Activated T-helper 1 cell treated with anti-CD3 and anti-CD28 coated beads, Interleukin-12 subunit alpha, Interleukin-12 subunit beta, Interleukin-2, Interleukin-4 antibody, amounts not matched to agents 30 ng/mL and 10 ng/mL and 1 ng/mL, durations not matched to agents 14 hours and 24 hours and 36 hours (primary cell): Measurements from ENCODE around the gene PSMC4. TPM values are rescaled to one million over a fixed set of nuclear protein-coding genes. Genes with fewer than 3 reads are reported as not detected.

ENCODE experiments used
- DNase-seq: peaks from one replicate; pipeline ENCODE4 v3.0.0; 2021; ENCODE audit warnings: low spot score
- H3K27ac Mint-ChIP-seq: one replicate; pipeline ENCODE4 v1.8.0; 2021; ENCODE audit warnings: mild to moderate bottlenecking, mixed read lengths
- H3K27me3 Mint-ChIP-seq: one replicate; pipeline ENCODE4 v1.8.0; 2022; ENCODE audit warnings: mild to moderate bottlenecking, moderate library complexity, mixed read lengths; ENCODE audit not compliant: insufficient read depth
- H3K36me3 Mint-ChIP-seq: one replicate; pipeline ENCODE4 v1.8.0; 2021; ENCODE audit warnings: low read depth, mixed read lengths
- H3K4me1 Mint-ChIP-seq: one replicate; pipeline ENCODE4 v1.8.0; 2021; ENCODE audit warnings: low read depth, mixed read lengths
- H3K4me3 Mint-ChIP-seq: one replicate; pipeline ENCODE4 v1.8.0; 2021; ENCODE audit warnings: mild to moderate bottlenecking, moderate library complexity, mixed read lengths
- H3K9me3 Mint-ChIP-seq: one replicate; pipeline ENCODE4 v1.8.0; 2021; ENCODE audit warnings: mixed read lengths
- intact Hi-C: fragments of 100-400 bp; cut with micrococcal nuclease; formaldehyde crosslinking; loops from one replicate; pipeline ENCODE4 v1.15.1; 2024
- total RNA-seq: library from RNA; stranded (reverse); gene quantifications from 2 replicates; pipeline ENCODE4 v1.2.3, GENCODE V29; 2022

Gene PSMC4
- total RNA-seq, 1 donor from 2014 or later = 189 TPM

DNA sequence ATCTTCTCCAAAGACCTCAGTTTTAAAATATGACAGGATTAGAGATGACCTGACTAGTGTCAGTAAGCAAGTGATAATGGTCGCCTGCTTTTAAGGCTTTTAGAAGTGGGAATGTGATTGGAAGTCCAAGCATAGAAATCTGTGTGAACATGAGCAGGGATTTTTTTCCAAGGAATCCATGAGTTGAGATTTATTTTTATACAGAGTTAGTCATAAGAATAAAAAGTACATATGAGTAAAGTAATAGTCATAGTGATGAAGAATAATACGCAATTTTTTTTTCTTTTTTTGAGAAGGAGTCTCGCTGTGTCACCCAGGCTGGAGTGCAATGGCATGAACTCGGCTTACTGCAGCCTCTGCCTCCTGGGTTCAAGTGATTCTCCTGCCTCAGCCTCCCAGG lies 27.5 kb downstream of the PSMC4 start:
- no peaks in the 10 kb centered on the region for H3K27me3 Mint-ChIP-seq
- H3K36me3 Mint-ChIP-seq = peaks cover 17% of the 10 kb centered on the region
- H3K27ac Mint-ChIP-seq = peak overlapping the region; percentile 29
- H3K4me3 Mint-ChIP-seq = peak overlapping the region; percentile 99
- peaks cover 30% of the 10 kb centered on the region for H3K4me1 Mint-ChIP-seq
- DNase-seq = no peak
- intact Hi-C loops = loop anchor here (1.0 kb wide), 1 partner anchor 58 kb away; the partner anchor contains the start of gene ZNF780B
- peaks cover 12% of the 10 kb centered on the region for H3K9me3 Mint-ChIP-seq

DNA sequence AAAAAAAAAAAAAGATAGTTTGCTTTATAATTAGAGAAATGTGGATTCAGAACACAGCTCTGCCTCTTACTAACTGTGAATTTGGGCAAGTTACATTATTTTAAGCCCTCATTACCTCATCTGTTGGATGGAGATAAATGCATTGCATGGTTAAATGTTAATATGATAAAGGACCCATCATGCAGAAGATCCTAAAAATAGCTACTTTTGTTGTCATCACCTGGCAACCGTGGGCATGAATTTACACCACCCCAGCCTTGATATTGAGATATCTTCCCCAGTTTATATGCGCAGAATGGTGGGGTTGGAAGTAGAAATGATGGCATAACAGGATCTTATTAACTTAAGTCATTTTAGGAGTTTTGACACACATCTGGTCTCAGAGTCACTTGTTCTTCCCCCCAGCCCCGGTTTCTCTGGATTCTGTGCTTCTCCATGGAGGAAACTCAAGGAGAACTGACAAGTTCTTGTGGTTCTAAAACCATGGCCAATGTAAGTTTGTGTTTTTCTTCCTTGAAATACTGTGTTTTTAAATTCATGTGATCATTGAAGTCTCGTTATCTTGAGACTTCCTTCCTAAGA lies 34.8 kb downstream of the PSMC4 start:
- intact Hi-C loops = no loop called here
- DNase-seq = no peak
- H3K4me1 Mint-ChIP-seq = peaks cover 11% of the 10 kb centered on the region
- peaks cover 19% of the 10 kb centered on the region for H3K9me3 Mint-ChIP-seq
- no peaks in the 10 kb centered on the region for H3K27me3 Mint-ChIP-seq
- no peak overlapping the region for H3K27ac Mint-ChIP-seq
- no peak overlapping the region for H3K4me3 Mint-ChIP-seq
- peaks cover 41% of the 10 kb centered on the region for H3K36me3 Mint-ChIP-seq

DNA sequence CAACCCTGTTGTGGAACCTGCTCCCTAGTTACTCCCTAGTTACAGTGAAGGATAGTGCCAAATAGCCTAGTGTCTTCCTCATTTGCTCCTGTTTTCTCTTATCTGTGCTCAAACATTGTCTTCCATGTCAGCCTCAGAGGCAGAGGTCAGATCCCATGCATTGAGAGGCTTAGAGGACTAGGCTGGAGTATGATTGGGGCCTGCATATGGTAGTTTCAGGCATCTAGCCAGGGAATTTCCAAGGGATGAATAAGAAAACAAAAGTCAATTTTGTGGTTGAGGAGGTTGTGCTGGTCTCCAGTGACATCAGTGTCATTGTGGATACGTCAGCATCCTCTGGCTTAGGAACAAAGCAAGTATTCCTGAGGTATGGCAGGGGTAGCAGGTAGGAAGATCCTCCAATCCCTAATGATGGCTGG lies 35.3 kb downstream of the PSMC4 start:
- Mint-ChIP-seq H3K27me3 (no peaks in the 10 kb centered on the region), H3K36me3 (peaks cover 42% of the 10 kb centered on the region), H3K4me1 (peaks cover 11% of the 10 kb centered on the region), H3K4me3 (no peak overlapping the region), H3K9me3 (peaks cover 21% of the 10 kb centered on the region), H3K27ac (no peak overlapping the region)
- intact Hi-C loops = no loop called here
- no peak for DNase-seq

DNA sequence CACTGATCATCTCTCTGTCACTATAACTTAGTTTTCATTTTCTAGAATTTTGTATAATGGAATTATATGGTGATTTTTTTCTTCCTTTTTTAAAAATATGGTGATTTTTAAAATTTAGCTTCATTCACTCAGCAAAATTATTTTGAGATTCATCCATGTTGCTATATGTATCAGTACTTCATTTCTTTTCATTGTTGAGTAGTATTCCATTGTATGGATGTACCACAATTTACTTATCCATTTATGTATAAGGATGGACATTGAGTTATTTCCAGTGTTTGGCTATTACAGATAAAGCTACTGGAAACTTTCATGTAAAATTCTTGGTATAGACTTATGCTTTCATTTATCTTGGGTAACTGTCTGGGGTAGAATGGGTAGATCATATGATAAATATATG lies 38.7 kb downstream of the PSMC4 start:
- H3K4me1 Mint-ChIP-seq = peaks cover 11% of the 10 kb centered on the region
- peaks cover 54% of the 10 kb centered on the region for H3K9me3 Mint-ChIP-seq
- no peak overlapping the region for H3K4me3 Mint-ChIP-seq
- no peak overlapping the region for H3K27ac Mint-ChIP-seq
- H3K36me3 Mint-ChIP-seq = peaks cover 69% of the 10 kb centered on the region
- no peaks in the 10 kb centered on the region for H3K27me3 Mint-ChIP-seq
- intact Hi-C loops = no loop called here
- no peak for DNase-seq

DNA sequence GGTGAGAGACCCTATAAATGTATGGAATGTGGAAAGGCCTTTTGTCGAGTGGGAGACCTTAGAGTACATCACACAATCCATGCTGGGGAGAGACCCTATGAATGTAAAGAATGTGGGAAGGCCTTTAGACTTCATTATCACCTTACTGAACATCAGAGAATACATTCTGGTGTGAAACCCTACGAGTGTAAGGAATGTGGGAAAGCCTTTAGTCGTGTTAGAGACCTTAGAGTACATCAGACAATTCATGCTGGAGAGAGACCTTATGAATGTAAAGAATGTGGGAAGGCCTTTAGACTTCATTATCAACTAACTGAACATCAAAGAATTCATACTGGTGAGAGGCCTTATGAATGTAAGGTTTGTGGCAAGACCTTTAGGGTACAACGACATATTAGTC lies 43.0 kb downstream of the PSMC4 start:
- Mint-ChIP-seq H3K4me1 (no peaks in the 10 kb centered on the region), H3K9me3 (peaks cover 72% of the 10 kb centered on the region), H3K36me3 (peaks cover 44% of the 10 kb centered on the region), H3K4me3 (no peak overlapping the region), H3K27ac (no peak overlapping the region), H3K27me3 (no peaks in the 10 kb centered on the region)
- DNase-seq = no peak
- intact Hi-C loops = no loop called here

DNA sequence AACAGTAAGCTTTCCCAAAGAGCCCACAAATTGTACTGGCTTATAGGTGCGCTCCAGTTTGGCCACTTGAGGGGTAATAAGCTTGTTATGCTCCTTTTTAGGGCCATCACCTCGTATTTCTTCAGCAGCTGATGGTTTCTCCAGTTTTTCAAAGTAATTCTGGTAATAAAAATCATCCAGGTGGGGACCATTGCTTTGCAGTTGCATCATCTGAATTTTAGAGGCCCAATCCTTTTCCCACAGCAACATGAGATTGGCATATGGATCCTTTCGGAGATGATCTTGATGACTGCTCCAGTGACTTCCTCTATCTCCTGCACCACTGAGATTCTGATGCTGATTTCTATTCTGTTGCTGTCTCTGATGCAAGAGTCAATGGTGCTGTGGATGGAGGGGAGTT lies 53.0 kb downstream of the PSMC4 start:
- H3K9me3 Mint-ChIP-seq = peaks cover 86% of the 10 kb centered on the region
- no peak overlapping the region for H3K27ac Mint-ChIP-seq
- intact Hi-C loops = no loop called here

DNA sequence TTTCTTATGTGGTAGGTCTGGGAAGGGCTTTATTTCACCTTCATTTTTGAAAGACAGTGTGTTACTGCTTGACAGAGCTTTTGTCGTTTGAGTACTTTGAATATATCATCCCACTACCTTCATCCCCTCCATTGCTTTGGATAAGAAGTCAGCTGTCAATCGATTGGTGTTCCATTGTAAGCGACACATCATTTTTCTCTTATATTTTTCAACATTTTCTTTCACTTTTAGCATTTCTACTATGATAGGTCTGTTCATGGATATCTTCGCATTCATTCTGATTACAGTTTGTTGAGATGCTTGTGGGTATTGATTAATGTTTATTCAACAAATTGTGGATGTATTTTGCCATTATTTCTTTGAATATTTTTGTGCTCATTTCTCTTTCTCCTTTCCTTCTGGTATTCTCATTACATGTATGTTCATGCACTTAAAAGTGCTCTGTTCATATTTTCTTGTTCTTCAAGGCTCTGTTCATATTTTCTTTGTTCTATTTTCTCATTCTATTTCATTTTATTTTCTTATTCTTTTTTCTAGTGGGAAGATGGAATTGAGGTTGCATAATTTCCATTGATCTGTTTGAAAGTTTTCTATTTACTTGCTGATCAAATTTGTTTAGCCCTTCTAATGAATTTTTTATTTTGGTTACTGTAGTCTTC lies 55.1 kb downstream of the PSMC4 start:
- peaks cover 15% of the 10 kb centered on the region for H3K36me3 Mint-ChIP-seq

More for the DNA sequence above, 53.0 kb downstream of the PSMC4 start:
- Mint-ChIP-seq H3K36me3 (peaks cover 9% of the 10 kb centered on the region), H3K4me3 (no peak overlapping the region), H3K4me1 (no peaks in the 10 kb centered on the region), H3K27me3 (no peaks in the 10 kb centered on the region)
- DNase-seq = no peak

DNA sequence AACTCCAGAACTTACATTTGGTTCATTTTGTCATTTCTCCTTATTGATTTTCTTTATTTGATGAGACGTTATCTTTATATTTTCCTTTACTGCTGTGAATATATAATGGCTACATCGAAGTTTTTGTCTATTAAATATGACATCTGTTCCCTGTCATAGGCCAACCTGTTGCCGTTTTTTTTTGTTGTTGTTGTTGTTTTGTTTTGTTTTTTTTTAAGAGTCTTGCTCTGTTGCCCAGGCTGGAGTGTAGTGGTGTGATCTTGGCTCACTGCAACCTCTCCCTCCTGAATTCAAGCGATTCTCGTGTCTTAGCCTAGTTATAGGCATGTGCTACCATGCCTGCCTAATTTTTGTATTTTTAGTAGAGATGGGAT lies 55.6 kb downstream of the PSMC4 start:
- intact Hi-C loops = no loop called here
- no peak for DNase-seq
- Mint-ChIP-seq H3K36me3 (peaks cover 15% of the 10 kb centered on the region), H3K27me3 (no peaks in the 10 kb centered on the region), H3K9me3 (peaks cover 81% of the 10 kb centered on the region), H3K4me1 (no peaks in the 10 kb centered on the region), H3K27ac (no peak overlapping the region), H3K4me3 (no peak overlapping the region)

More for the DNA sequence above, 55.1 kb downstream of the PSMC4 start:
- DNase-seq = no peak
- H3K27ac Mint-ChIP-seq = no peak overlapping the region
- H3K9me3 Mint-ChIP-seq = peaks cover 84% of the 10 kb centered on the region
- H3K27me3 Mint-ChIP-seq = no peaks in the 10 kb centered on the region
- H3K4me1 Mint-ChIP-seq = no peaks in the 10 kb centered on the region
- intact Hi-C loops = no loop called here
- no peak overlapping the region for H3K4me3 Mint-ChIP-seq

Other genes starting within 250 kb of the PSMC4 start
- gene CLC, start 233.1 kb upstream of the PSMC4 start, total RNA-seq = 2.3 and 2.6 TPM in 2 replicates
- not detected in 2 replicates for gene LEUTX, start 192.3 kb upstream of the PSMC4 start, total RNA-seq
- gene DYRK1B, start 137.0 kb upstream of the PSMC4 start, total RNA-seq = 4.2 and 5.5 TPM in 2 replicates
- gene FBL, start 124.8 kb upstream of the PSMC4 start, total RNA-seq = 526 and 528 TPM in 2 replicates
- 2.2 and 3.1 TPM in 2 replicates for gene FCGBP, start 36.5 kb upstream of the PSMC4 start, total RNA-seq
- gene ZNF546, start 25.9 kb downstream of the PSMC4 start, total RNA-seq = 6.1 and 7.1 TPM in 2 replicates
- gene ZNF780B, start 85.1 kb downstream of the PSMC4 start, total RNA-seq = 25.8 and 29.0 TPM in 2 replicates
- 14.8 and 16.7 TPM in 2 replicates for gene ZNF780A, start 119.8 kb downstream of the PSMC4 start, total RNA-seq
- gene MAP3K10, start 220.3 kb downstream of the PSMC4 start, total RNA-seq = 13.8 and 19.8 TPM in 2 replicates
- not detected in 2 replicates for gene TTC9B, start 247.2 kb downstream of the PSMC4 start, total RNA-seq